Lower leg skin (tissue), 3 donors: ENCODE measurements around the gene GTF2F2.

Experiments used
- CTCF ChIP-seq, 3 donors: fragments of 450-650 bp; IDR thresholded peaks; one replicate each; pipeline ENCODE4 v1.5.1; 2016; ENCODE audit warnings: antibody characterized with exemption in 3 of 3, mild to moderate bottlenecking in 3 of 3, moderate library complexity in 2 of 3
- POLR2A ChIP-seq, 2 donors: fragments of 450-650 bp; IDR thresholded peaks; one replicate each; pipeline ENCODE4 v1.6.1; 2016 to 2017; ENCODE audit warnings: antibody characterized with exemption in 2 of 2, mild to moderate bottlenecking in 1 of 2, moderate library complexity in 1 of 2

GRCh38 chr13:45199711-45200110 lies 79.4 kb downstream of the GTF2F2 start:
- TF ChIP-seq CTCF (IDR thresholded peaks at IDR 0.05) (no peak), POLR2A (IDR thresholded peaks at IDR 0.05) (no peak)
